GM12878 (cell line): Measurements from ENCODE around the gene ZNRF3. TPM values are rescaled to one million over a fixed set of nuclear protein-coding genes. Genes with fewer than 3 reads are reported as not detected.
A peak's percentile ranks its signal among the peaks of the same experiment; 100 is the strongest.

Source experiments
- ATAC-seq: fragments of 200-7000 bp; cut with Tn5 transposase; 3 replicates; pipeline ENCODE4 v1.9.1; 2020; ENCODE audit warnings: mild to moderate bottlenecking, moderate library complexity
- BruUV-seq: library from RNA; stranded (reverse); fragments of 400-500 nt; replicated peaks from 2 replicates; lab custom pipeline; 2021; lab: Mats Ljungman, UMichigan
- CTCF ChIA-PET: fragments of 300-600 bp; sonication (Branson Sonifier 250); formaldehyde crosslinking; extraction: SDS; loops from one replicate; lab custom pipeline; 2021; ENCODE audit warnings: inconsistent platforms; lab: Yijun Ruan, JAX
- POLR2A ChIA-PET: fragments of 350-600 bp; formaldehyde crosslinking; extraction: SDS; loops from one replicate; lab custom pipeline; 2021; ENCODE audit warnings: inconsistent platforms; lab: Charles Lee
- RAD21 ChIA-PET: fragments of 300-600 bp; sonication (Branson Sonifier 250); formaldehyde crosslinking; loops from one replicate; lab custom pipeline; 2023; ENCODE audit warnings: antibody characterized with exemption; ENCODE audit not compliant: unreplicated experiment; lab: Charles Lee
- SMC1A ChIA-PET: fragments of 300-600 bp; sonication (Branson Sonifier 250); formaldehyde crosslinking; loops from one replicate; lab custom pipeline; 2023; ENCODE audit not compliant: unreplicated experiment, uncharacterized antibody; lab: Charles Lee
- DNase-seq: peaks from one replicate; pipeline ENCODE4 v3.0.0-alpha.2; 2011; ENCODE audit warnings: low read depth, low spot score
- FAIRE-seq: peaks from 3 replicates; lab custom pipeline; 2011; peaks lifted over from hg19 to GRCh38; lab: Jason Lieb, UNC
- H2AFZ ChIP-seq: 2 replicates; pipeline ENCODE4 v1.6.0; 2011; ENCODE audit warnings: low read depth, low read length, control low read depth; ENCODE audit not compliant: control insufficient read depth
- H3K27ac ChIP-seq: 2 replicates; pipeline ENCODE4 v1.5.1; 2011; ENCODE audit warnings: control low read depth; ENCODE audit not compliant: control insufficient read depth, insufficient read depth
- H3K27me3 ChIP-seq, 2 experiments: replicated peaks in 1 of 2; 2 replicates each; pipeline versions ENCODE4 v1.6.0 to v1.6.1; 2011; ENCODE audit warnings: low read length in 1 of 2; ENCODE audit not compliant: control insufficient read depth in 2 of 2, insufficient read depth in 2 of 2
- H3K36me3 ChIP-seq, 2 experiments: 2 replicates each; pipeline ENCODE4 v1.5.1; 2011; ENCODE audit warnings: low read length in 1 of 2; ENCODE audit not compliant: control insufficient read depth in 2 of 2, insufficient read depth in 2 of 2
- H3K4me1 ChIP-seq: 2 replicates; pipeline ENCODE4 v1.6.1; 2011; ENCODE audit warnings: mild to moderate bottlenecking, low read length, moderate library complexity, mixed read lengths; ENCODE audit not compliant: control insufficient read depth, insufficient read depth
- H3K4me2 ChIP-seq: 2 replicates; pipeline ENCODE4 v1.6.0; 2011; ENCODE audit warnings: control low read depth; ENCODE audit not compliant: control insufficient read depth, insufficient read depth
- H3K4me3 ChIP-seq: fragments of 200-600 bp; sonication (generic); 2 replicates; pipeline ENCODE4 v1.5.1; 2016
- H3K79me2 ChIP-seq: 2 replicates; pipeline ENCODE4 v1.6.0; 2011; ENCODE audit warnings: low read length; ENCODE audit not compliant: control insufficient read depth, insufficient read depth
- H3K9ac ChIP-seq: 2 replicates; pipeline ENCODE4 v1.8.0; 2011; ENCODE audit warnings: low read length, control low read depth, mixed read lengths; ENCODE audit not compliant: control insufficient read depth, insufficient read depth
- H3K9me3 ChIP-seq: replicated peaks from 3 replicates; pipeline ENCODE4 v1.5.1; 2011; ENCODE audit warnings: mild to moderate bottlenecking, low read length; ENCODE audit not compliant: control insufficient read depth, insufficient read depth
- H4K20me1 ChIP-seq: 2 replicates; pipeline ENCODE4 v1.6.0; 2011; ENCODE audit not compliant: control insufficient read depth, insufficient read depth
- HCFC1 ChIP-seq: fragments of 150-350 bp; IDR thresholded peaks from 2 replicates; pipeline ENCODE4 v1.6.1; 2014; ENCODE audit warnings: low read length
- IKZF2 ChIP-seq, 2 experiments: fragments of 450-650 bp; IDR thresholded peaks; 2 replicates each; pipeline ENCODE4 v1.6.1; 2017; ENCODE audit warnings: mild to moderate bottlenecking in 2 of 2, moderate library complexity in 2 of 2
- IRF4 ChIP-seq: IDR thresholded peaks from 2 replicates; pipeline ENCODE4 v1.6.1; 2011; ENCODE audit warnings: low read depth, low read length
- JUND ChIP-seq: IDR thresholded peaks from 2 replicates; pipeline ENCODE4 v1.6.1; 2012; ENCODE audit warnings: low read depth, mild to moderate bottlenecking, low read length, improper control_type of control experiment, moderate library complexity
- PML ChIP-seq: IDR thresholded peaks from 2 replicates; pipeline ENCODE4 v1.6.1; 2012; ENCODE audit warnings: low read length, inconsistent platforms
- SIX5 ChIP-seq: IDR thresholded peaks from 2 replicates; pipeline ENCODE4 v1.6.1; 2011; ENCODE audit warnings: mild to moderate bottlenecking, low read depth, low read length, moderate library complexity; ENCODE audit not compliant: severe bottlenecking
- WGBS: methylation state at CpG from one replicate; pipeline ENCODE4 v1.1.6; 2016; ENCODE audit warnings: low lambda C conversion rate; ENCODE audit not compliant: insufficient replicate concordance, insufficient coverage; ENCODE audit errors: missing lambda C conversion rate; 5-methylcytosine and 5-hydroxymethylcytosine counted together
- in situ Hi-C: fragments of 300-500 bp; cut with MboI; formaldehyde crosslinking; loops from 9 replicates; pipeline ENCODE4 v1.14.3; 2018; ENCODE audit warnings: mixed read lengths
- intact Hi-C: fragments of 100-400 bp; cut with micrococcal nuclease; formaldehyde crosslinking; loops from one replicate; pipeline ENCODE4 v1.14.2; 2022; ENCODE audit not compliant: unreplicated experiment
- polyA plus RNA-seq, 11 experiments: library from polyadenylated mRNA; depleted of rRNA in 4 of 11; unstranded in 6 of 11; stranded (reverse) in 5 of 11; fragments of >200 nt; fragmentation: Nextera tagmentation in 4 of 11; fragmentation: Illumina TruSeq in 1 of 11; extraction: Ambion mirVana in 4 of 11; extraction: Trizol in 1 of 11; gene quantifications; 1 replicate in 1 of 11; 2 replicates in 10 of 11; pipeline versions ENCODE4 v1.2.1 to v1.2.3, GENCODE V29; 2011 to 2016; ENCODE audit warnings: inconsistent platforms in 2 of 11, missing spikeins in 2 of 11, low read depth in 1 of 11
- total RNA-seq, 4 experiments: library from RNA; depleted of rRNA in 3 of 4; stranded (reverse); fragments of >200 nt in 3 of 4; fragmentation: Illumina TruSeq in 1 of 4; extraction: Trizol in 1 of 4; gene quantifications; 2 replicates each; pipeline versions ENCODE4 v1.2.1 to v1.2.3, GENCODE V29; 2013 to 2021
- TF ChIP-seq, protein P1 (sequence below): fragments of 450-650 bp; formaldehyde crosslinking; IDR thresholded peaks from 2 replicates; pipeline ENCODE4 v1.5.0; 2022; ENCODE audit warnings: mild to moderate bottlenecking, missing genetic modification characterization
- TF ChIP-seq, protein P2 (sequence below): IDR thresholded peaks from 2 replicates; pipeline ENCODE4 v1.6.1; 2011; ENCODE audit warnings: low read depth, mild to moderate bottlenecking, low read length, moderate library complexity, borderline replicate concordance; ENCODE audit errors: extremely low read depth
- TF ChIP-seq, protein P3 (sequence below), 3 experiments: IDR thresholded peaks in 2 of 3; conservative IDR thresholded peaks in 1 of 3; 2 replicates each; pipeline ENCODE4 v1.5.1; 2011; ENCODE audit warnings: low read depth in 3 of 3, low read length in 3 of 3, mild to moderate bottlenecking in 3 of 3, control low read depth in 2 of 3, moderate library complexity in 2 of 3, inconsistent platforms in 1 of 3, mixed read lengths in 1 of 3; ENCODE audit not compliant: control insufficient read depth in 2 of 3, insufficient read depth in 1 of 3; ENCODE audit errors: extremely low read depth in 1 of 3

Gene ZNRF3
- total and polyA plus RNA-seq, 10 of the 15 experiments (the other 5 are each of a cell fraction or from before 2014, with no cell fraction given): 0.05 to 2.4 (median 0.46) TPM

DNA sequence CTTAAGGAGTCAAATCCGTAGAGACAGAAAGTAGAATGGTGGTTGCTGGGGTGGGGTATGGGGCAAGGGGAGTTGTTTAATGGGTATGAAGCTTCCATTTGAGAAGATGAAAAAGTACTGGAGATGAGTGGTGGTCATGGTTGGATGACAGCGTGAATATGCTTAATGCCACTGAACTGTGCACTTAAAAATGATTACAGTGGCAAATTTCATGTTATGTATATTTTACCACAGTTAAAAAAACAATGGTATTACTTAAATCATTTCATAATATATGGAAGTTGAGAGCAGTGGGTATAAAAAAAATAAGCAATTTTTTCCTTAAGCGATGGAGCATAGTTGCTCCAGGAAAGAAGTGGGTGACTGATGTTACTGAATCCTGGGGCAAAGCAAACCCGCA lies 111.2 kb downstream of the ZNRF3 start:
- ChIA-PET SMC1A (interaction anchor here (0.7 to 0.8 kb wide), 2 partner anchors 55 to 91 kb away, joined by 3 to 4 read pairs; no protein-coding TSS in a partner anchor), POLR2A (interaction anchor here (1.3 kb wide), 1 partner anchor 67 kb away, joined by 3 read pairs; no protein-coding TSS in a partner anchor), RAD21 (no interaction called here)
- intact Hi-C loops: no loop called here
- BruUV-seq: TSS peak; percentile 58
- no peak overlapping the region for H3K4me3 ChIP-seq
- H3K79me2 ChIP-seq: no peaks in the 10 kb centered on the region
- 58% methylated on average over 4 of the region's 4 CpGs for WGBS
- no peak for DNase-seq
- no peak for FAIRE-seq
- H3K27ac ChIP-seq: no peak overlapping the region
- no peaks in the 10 kb centered on the region for H4K20me1 ChIP-seq
- no peak overlapping the region for H2AFZ ChIP-seq
- in situ Hi-C loops: no loop called here
- TF ChIP-seq, protein P1, sequence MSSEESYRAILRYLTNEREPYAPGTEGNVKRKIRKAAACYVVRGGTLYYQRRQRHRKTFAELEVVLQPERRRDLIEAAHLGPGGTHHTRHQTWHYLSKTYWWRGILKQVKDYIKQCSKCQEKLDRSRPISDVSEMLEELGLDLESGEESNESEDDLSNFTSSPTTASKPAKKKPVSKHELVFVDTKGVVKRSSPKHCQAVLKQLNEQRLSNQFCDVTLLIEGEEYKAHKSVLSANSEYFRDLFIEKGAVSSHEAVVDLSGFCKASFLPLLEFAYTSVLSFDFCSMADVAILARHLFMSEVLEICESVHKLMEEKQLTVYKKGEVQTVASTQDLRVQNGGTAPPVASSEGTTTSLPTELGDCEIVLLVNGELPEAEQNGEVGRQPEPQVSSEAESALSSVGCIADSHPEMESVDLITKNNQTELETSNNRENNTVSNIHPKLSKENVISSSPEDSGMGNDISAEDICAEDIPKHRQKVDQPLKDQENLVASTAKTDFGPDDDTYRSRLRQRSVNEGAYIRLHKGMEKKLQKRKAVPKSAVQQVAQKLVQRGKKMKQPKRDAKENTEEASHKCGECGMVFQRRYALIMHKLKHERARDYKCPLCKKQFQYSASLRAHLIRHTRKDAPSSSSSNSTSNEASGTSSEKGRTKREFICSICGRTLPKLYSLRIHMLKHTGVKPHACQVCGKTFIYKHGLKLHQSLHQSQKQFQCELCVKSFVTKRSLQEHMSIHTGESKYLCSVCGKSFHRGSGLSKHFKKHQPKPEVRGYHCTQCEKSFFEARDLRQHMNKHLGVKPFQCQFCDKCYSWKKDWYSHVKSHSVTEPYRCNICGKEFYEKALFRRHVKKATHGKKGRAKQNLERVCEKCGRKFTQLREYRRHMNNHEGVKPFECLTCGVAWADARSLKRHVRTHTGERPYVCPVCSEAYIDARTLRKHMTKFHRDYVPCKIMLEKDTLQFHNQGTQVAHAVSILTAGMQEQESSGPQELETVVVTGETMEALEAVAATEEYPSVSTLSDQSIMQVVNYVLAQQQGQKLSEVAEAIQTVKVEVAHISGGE: no peak
- TF ChIP-seq, protein P2, sequence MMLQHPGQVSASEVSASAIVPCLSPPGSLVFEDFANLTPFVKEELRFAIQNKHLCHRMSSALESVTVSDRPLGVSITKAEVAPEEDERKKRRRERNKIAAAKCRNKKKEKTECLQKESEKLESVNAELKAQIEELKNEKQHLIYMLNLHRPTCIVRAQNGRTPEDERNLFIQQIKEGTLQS: no peak
- no peak for TF ChIP-seq JUND
- TF ChIP-seq SIX5: no peak
- no peak for TF ChIP-seq IKZF2 (IDR thresholded peaks at IDR 0.05)
- TF ChIP-seq, protein P3, sequence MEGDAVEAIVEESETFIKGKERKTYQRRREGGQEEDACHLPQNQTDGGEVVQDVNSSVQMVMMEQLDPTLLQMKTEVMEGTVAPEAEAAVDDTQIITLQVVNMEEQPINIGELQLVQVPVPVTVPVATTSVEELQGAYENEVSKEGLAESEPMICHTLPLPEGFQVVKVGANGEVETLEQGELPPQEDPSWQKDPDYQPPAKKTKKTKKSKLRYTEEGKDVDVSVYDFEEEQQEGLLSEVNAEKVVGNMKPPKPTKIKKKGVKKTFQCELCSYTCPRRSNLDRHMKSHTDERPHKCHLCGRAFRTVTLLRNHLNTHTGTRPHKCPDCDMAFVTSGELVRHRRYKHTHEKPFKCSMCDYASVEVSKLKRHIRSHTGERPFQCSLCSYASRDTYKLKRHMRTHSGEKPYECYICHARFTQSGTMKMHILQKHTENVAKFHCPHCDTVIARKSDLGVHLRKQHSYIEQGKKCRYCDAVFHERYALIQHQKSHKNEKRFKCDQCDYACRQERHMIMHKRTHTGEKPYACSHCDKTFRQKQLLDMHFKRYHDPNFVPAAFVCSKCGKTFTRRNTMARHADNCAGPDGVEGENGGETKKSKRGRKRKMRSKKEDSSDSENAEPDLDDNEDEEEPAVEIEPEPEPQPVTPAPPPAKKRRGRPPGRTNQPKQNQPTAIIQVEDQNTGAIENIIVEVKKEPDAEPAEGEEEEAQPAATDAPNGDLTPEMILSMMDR (IDR thresholded peaks at IDR 0.05 in 2 of 3, conservative IDR thresholded peaks at IDR 0.05 in 1 of 3; ENCODE audit: control insufficient read depth in 2 of 3, extremely low read depth in 1 of 3, insufficient read depth in 1 of 3, low read depth in 3 of 3, low read length in 3 of 3): no peak
- TF ChIP-seq PML: no peak
- TF ChIP-seq IRF4: no peak
- TF ChIP-seq HCFC1: no peak
- TF ChIP-seq, all 136 proteins: peak for 0
- ATAC-seq: no peak
- Histone ChIP-seq H3K27me3 (no peaks in the 10 kb centered on the region), H3K36me3 (no peaks in the 10 kb centered on the region), H3K9ac (no peak overlapping the region), H3K9me3 (no peaks in the 10 kb centered on the region), H3K4me2 (no peak overlapping the region), H3K4me1 (no peaks in the 10 kb centered on the region)
- CTCF ChIA-PET: no interaction called here
